Measurements from ENCODE around the gene NPC2.

Gene NPC2

DNA sequence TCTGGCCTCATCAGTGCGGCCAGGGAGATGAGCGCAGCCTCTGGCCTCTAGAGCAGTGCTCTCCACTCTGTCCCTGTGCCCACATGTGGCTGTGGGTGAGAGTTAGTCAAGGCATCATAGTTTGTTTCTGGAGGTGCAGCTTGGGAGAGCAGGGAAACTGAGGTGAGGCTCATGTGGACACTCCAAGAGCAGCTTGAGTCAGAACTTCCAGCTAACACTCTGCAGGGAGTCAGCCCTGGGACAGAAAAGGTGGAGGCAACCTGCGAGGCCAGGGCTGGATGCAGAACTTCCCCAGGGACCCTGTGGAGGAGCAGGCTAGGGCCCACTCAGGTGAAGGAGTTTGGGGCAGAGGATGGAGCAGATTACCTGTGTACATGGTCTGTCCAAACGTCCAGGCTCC, 11.3 kb upstream of the NPC2 start:
- no peak for TF ChIP-seq CTCF (conservative IDR thresholded peaks at IDR 0.05; ENCODE audit: control insufficient read depth, insufficient read depth, low read depth, low read length)
- H3K4me3 ChIP-seq (ENCODE audit: control insufficient read depth, low read depth, low read length), result no peak overlapping the region
- no peak for DNase-seq (ENCODE audit: low read depth)

GRCh38 chr14:74503938-74504335, 10.8 kb upstream of the NPC2 start:
- H3K4me3 ChIP-seq (ENCODE audit: control insufficient read depth, low read depth, low read length), result no peak overlapping the region
- no peak for TF ChIP-seq CTCF (conservative IDR thresholded peaks at IDR 0.05; ENCODE audit: control insufficient read depth, insufficient read depth, low read depth, low read length)
- no peak for DNase-seq (ENCODE audit: low read depth)

DNA sequence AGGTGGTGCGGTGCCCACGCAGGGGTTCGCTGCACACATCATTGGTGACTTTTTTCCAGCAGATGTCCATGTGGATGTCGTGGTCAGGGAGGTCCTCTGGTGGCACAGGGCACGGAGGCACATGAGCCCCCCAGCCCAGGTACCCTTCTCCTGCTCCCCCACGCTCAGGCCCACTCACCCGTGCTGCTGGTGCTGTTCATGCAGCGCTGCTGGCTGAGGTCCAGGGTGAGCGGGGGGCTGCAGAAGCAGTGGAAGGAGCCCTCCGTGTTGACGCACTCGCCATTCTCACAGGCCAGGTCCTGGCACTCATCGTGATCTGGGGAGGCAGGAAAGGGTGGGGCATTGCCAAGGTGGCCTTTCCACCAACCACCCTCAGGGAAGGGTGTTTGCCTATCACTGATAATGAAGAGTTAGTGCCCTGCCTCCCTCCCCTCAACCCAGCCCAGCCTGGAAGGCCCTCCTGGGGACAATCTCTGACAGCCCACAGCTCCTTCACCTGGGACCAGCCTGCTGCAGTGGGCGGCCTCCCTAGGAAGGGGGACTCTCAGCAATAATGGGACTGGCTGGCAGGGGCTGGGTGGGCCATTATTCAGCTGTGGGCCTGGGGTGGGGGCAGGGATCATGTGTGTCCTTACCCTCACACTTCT, 10.3 kb upstream of the NPC2 start:
- no peak for TF ChIP-seq CTCF (conservative IDR thresholded peaks at IDR 0.05; ENCODE audit: control insufficient read depth, insufficient read depth, low read depth, low read length)
- no peak overlapping the region for H3K4me3 ChIP-seq (ENCODE audit: control insufficient read depth, low read depth, low read length)
- no peak for DNase-seq (ENCODE audit: low read depth)

GRCh38 chr14:74502236-74503019, 9.3 kb upstream of the NPC2 start:
- peak; percentile 49 for DNase-seq (ENCODE audit: low read depth)
- no peak overlapping the region for H3K4me3 ChIP-seq (ENCODE audit: control insufficient read depth, low read depth, low read length)

GRCh38 chr14:74501691-74502090, 8.6 kb upstream of the NPC2 start:
- no peak overlapping the region for H3K4me3 ChIP-seq (ENCODE audit: control insufficient read depth, low read depth, low read length)
- no peak for DNase-seq (ENCODE audit: low read depth)
- no peak for TF ChIP-seq CTCF (conservative IDR thresholded peaks at IDR 0.05; ENCODE audit: control insufficient read depth, insufficient read depth, low read depth, low read length)

More at GRCh38 chr14:74502236-74503019, 9.3 kb upstream of the NPC2 start:
- TF ChIP-seq CTCF (conservative IDR thresholded peaks at IDR 0.05; ENCODE audit: control insufficient read depth, insufficient read depth, low read depth, low read length), result peak; percentile 55

- peak; percentile 90 for TF ChIP-seq CTCF (conservative IDR thresholded peaks at IDR 0.05; ENCODE audit: control insufficient read depth, insufficient read depth, low read depth, low read length)
- no peak overlapping the region for H3K4me3 ChIP-seq (ENCODE audit: control insufficient read depth, low read depth, low read length)
- peak; percentile 84 for DNase-seq (ENCODE audit: low read depth)
Observed at GRCh38 chr14:74501135-74501614, 8.1 kb upstream of the NPC2 start.

Data from fibroblast of mammary gland (primary cell).